ENCODE data around the gene HNF4A. TPM values are rescaled to one million over a fixed set of nuclear protein-coding genes. Genes with fewer than 3 reads are reported as not detected.

Gene HNF4A
- total and polyA plus RNA-seq, 7 donors: 0.03 to 0.13 (median 0.03) TPM; not detected in 4

DNA sequence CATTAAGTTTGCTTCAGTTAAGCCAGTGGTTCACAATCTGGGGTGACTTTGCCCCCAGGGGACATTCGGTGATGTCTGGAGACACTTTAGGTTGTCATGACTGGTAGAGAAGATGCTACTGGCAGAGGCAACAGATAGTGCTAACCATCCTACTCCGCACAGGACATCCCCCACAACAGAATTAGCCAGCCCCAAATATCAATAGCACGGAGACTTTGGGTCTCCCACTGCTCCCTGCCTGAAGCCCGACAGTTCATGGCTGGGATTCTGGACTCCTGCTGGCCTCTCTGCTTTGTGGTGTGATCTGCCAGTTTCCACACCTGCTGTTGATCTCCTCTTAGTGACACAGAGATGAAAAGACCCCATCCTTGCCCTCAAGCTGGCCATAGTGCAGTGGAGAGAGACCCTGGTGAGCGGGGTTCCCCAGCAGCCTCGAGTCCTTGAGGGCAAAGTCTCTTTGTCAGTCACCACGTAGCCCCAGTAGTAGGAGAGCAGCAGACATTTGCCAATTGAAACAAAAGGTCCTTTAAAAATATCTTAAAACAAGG lies 95.5 kb downstream of the HNF4A start:
- no peaks in the 10 kb centered on the region for H3K9me3 ChIP-seq
- H3K4me3 ChIP-seq: no peak overlapping the region
- no peaks in the 10 kb centered on the region for H3K4me1 ChIP-seq
- intact Hi-C loops (cut with DNase I): no loop called here
- WGBS, 3 donors: 71 to 82% (median 75%) methylated on average over 7 of the region's 7 CpGs
- ATAC-seq (no peak), DNase-seq (no peak)
- TF ChIP-seq, protein P1, sequence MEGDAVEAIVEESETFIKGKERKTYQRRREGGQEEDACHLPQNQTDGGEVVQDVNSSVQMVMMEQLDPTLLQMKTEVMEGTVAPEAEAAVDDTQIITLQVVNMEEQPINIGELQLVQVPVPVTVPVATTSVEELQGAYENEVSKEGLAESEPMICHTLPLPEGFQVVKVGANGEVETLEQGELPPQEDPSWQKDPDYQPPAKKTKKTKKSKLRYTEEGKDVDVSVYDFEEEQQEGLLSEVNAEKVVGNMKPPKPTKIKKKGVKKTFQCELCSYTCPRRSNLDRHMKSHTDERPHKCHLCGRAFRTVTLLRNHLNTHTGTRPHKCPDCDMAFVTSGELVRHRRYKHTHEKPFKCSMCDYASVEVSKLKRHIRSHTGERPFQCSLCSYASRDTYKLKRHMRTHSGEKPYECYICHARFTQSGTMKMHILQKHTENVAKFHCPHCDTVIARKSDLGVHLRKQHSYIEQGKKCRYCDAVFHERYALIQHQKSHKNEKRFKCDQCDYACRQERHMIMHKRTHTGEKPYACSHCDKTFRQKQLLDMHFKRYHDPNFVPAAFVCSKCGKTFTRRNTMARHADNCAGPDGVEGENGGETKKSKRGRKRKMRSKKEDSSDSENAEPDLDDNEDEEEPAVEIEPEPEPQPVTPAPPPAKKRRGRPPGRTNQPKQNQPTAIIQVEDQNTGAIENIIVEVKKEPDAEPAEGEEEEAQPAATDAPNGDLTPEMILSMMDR (IDR thresholded peaks at IDR 0.05): no peak
- H3K27me3 ChIP-seq (ENCODE audit: insufficient read depth in 3 of 3, low read length in 2 of 3): no peaks in the 10 kb centered on the region
- H3K36me3 ChIP-seq (ENCODE audit: insufficient read depth in 1 of 2, low read depth in 1 of 2): no peaks in the 10 kb centered on the region
- no peak overlapping the region for H3K27ac ChIP-seq

DNA sequence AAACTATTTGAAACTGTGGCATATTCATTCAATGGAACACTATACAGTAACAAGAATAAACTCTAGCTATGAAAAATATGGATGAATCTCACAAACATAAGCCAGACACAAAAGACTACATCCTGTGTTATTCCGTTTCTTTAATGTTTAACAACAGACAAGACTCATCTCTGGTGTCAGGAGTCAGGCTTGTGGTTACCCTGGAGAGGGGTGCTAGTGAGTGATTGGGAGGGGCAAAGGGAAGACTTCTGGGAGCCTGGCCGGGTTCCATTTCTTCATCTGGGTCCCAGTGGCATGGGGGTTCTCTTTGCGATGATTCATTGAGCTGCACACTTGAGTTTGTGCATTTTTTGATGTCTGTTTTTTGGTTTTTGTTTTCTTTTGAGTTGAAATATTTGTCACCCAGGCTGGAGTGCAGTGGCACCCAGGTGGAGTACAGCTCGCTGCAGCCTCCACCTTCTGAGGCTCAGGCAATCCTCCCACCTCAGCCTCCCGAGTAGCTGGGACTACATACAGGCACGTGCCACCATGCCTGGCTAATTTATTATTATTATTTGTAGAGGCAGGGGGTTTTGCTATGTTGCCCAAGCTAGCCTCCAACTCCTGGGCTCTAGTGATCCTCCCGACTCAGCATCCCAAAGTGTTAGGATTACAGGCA lies 98.9 kb downstream of the HNF4A start:
- no peaks in the 10 kb centered on the region for H3K9me3 ChIP-seq
- no peak overlapping the region for H3K27ac ChIP-seq
- H3K4me1 ChIP-seq: no peaks in the 10 kb centered on the region
- no peak overlapping the region for H3K4me3 ChIP-seq
- intact Hi-C loops (cut with DNase I): no loop called here
- H3K36me3 ChIP-seq (ENCODE audit: insufficient read depth in 1 of 2, low read depth in 1 of 2): no peaks in the 10 kb centered on the region
- H3K27me3 ChIP-seq (ENCODE audit: insufficient read depth in 3 of 3, low read length in 2 of 3): no peaks in the 10 kb centered on the region
- ATAC-seq (no peak), DNase-seq (no peak)
- TF ChIP-seq, protein P1 (IDR thresholded peaks at IDR 0.05): no peak
- 80 to 85% (median 81%) methylated on average over 7 of the region's 7 CpGs for WGBS, 3 donors

GRCh38 chr20:44455126-44455525 lies 99.6 kb downstream of the HNF4A start:
- TF ChIP-seq, protein P1 (IDR thresholded peaks at IDR 0.05): no peak
- Histone ChIP-seq H3K4me1 (no peaks in the 10 kb centered on the region), H3K4me3 (no peak overlapping the region), H3K27me3 (ENCODE audit: insufficient read depth in 3 of 3, low read length in 2 of 3) (no peaks in the 10 kb centered on the region), H3K27ac (no peak overlapping the region), H3K36me3 (ENCODE audit: insufficient read depth in 1 of 2, low read depth in 1 of 2) (no peaks in the 10 kb centered on the region), H3K9me3 (no peaks in the 10 kb centered on the region)
- no peak for ATAC-seq
- no peak for DNase-seq
- WGBS, 3 donors: 59 to 68% (median 63%) methylated on average over 3 of the region's 3 CpGs
- intact Hi-C loops (cut with DNase I): loop anchor here in 1 of 2 donors (5.0 kb wide), 1 partner anchor 63 kb away; no protein-coding TSS in a partner anchor

- Histone ChIP-seq H3K27me3 (ENCODE audit: insufficient read depth in 3 of 3, low read length in 2 of 3) (no peaks in the 10 kb centered on the region), H3K27ac (no peak overlapping the region), H3K36me3 (ENCODE audit: insufficient read depth in 1 of 2, low read depth in 1 of 2) (no peaks in the 10 kb centered on the region), H3K4me1 (no peaks in the 10 kb centered on the region), H3K4me3 (no peak overlapping the region), H3K9me3 (no peaks in the 10 kb centered on the region)
- TF ChIP-seq, protein P1 (IDR thresholded peaks at IDR 0.05): no peak
- intact Hi-C loops (cut with DNase I): loop anchor here in 1 of 2 donors (5.0 kb wide), 1 partner anchor 64 kb away; no protein-coding TSS in a partner anchor
- 84 to 87% (median 85%) methylated on average over 8 of the region's 8 CpGs for WGBS, 3 donors
- no peak for ATAC-seq
- no peak for DNase-seq
Observed at GRCh38 chr20:44456611-44457010, 101.1 kb downstream of the HNF4A start.

Measured in psoas muscle (tissue), 8 donors.